HT-29 (cell line): ENCODE data around the gene HPCA. TPM values are rescaled to one million over a fixed set of nuclear protein-coding genes. Genes with fewer than 3 reads are reported as not detected.

ENCODE experiments used
- DNase-seq: peaks from one replicate; pipeline ENCODE4 v3.0.0-alpha.2; 2015; ENCODE audit warnings: low spot score
- total RNA-seq: library from RNA; depleted of rRNA; stranded (reverse); fragments of >200 nt; shearing (Covaris generic); gene quantifications from 2 replicates; pipeline ENCODE4 v1.2.3, GENCODE V29; 2014

Gene HPCA
- total RNA-seq, 1 experiment from 2014 or later = 0.79 TPM

GRCh38 chr1:32889731-32890278 is 3.5 kb downstream of the HPCA start:
- no peak for DNase-seq

GRCh38 chr1:32890516-32891240 is 4.4 kb downstream of the HPCA start:
- no peak for DNase-seq

DNA sequence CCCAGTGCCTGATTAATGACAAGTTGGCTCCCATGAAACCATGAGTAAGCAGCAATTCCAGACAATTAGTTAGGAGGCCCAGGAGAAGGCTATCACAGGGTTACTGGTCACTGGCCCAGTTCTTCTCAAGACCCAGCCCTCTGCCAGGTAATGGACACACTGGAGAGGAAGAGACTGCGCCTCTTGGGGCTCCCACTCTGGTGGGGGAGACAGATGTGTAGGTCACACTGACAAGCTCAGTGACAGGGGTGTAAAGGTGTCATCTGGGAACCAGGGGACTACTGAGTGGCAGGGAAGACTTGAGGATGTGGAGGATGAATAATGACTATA is 4.9 kb downstream of the HPCA start:
- no peak for DNase-seq

DNA sequence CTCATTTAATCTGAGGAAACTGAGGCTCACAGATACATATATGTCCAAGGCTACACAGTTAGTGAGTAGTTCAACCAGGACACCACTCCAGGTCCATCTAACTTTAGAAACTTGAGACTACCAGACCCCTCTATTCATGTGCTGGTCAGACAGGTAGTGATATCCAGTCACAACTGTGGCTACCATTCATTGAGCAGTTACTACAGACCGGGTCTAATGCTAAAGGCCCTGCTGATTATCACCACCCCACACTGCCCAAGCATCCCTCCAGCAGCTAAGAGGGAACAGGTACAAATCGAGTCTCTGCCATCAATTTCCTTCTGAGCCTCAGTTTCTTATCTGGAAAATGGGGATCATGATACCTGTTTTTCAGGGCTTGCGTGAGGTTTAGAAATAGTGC is 5.3 kb downstream of the HPCA start:
- no peak for DNase-seq

DNA sequence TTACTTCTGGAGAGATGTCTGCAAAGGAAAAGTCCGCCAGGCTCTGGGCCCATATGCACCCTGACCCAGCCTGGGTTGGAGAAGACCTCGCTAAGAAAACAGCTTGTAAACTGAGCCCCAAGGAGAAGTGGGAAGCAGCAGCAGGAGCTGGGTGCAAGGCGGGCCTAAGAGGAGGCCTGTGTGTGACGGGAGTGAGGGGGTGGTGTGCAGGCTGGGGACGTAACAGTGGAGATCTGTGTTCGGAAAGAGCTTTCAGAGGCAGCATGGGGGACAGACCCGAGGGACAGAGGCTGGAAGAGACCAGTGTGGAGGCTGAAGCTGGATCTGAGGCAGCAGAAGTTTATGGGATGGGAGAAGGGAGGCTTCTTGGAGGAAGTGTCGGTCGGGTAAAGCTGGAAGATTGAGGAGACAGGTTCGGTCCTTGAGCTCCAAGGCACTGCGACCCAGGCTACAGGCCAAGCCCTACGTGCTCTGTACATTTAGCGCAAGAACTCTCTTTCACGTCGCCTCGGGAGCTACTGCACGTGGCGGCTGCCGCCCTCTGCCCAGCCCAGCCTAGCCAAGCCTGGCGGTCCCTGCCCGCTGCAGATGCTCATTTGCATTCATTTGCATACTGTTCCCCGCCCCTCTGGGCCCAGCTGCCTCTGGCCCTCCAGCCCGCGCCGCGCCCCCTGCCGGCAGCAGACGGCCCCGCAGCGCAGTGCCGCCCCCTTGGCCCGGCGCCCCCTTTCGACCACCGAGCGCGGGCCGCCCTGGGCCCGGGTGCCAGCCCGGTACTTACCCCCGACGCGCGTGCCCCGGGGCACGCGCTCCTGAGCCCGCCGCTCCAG is 6.3 kb downstream of the HPCA start:
- peak; percentile 60 for DNase-seq

DNA sequence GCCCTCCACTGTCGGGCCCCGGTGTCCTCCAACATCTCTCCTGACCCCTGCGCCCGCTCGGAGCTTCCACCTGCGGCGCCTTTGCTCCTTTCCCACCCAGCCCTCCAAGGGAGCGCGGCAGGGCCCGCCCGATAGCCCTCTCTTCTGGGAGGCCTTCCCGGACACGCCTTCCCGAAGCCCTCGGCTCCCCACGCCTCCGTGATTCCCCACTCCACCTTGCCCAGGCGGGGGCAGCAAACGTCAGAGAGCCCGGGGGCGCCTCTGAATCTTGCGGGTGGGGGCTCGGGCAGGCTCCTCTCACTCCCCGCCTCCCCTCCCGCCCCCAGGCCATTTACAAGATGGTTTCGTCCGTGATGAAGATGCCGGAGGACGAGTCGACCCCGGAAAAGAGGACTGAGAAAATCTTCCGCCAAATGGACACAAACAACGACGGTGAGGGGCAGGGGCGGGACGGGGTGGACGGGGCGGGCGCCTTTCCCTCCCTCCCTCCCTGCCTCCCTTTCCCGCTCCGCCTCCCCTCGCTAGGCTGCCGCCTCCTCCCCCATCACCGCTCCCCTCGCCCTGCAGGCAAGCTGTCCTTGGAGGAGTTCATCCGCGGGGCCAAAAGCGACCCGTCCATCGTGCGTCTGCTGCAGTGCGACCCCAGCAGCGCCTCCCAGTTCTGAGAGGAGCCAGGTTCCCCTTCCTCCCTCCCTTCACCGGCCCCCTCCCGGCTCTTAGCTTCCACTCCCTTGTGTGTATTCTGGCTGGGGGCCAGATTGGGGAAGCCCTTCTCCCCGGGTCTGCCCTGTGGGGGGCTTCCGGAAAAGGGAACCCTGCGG is 7.1 kb downstream of the HPCA start:
- DNase-seq = peak; percentile 72

- no peak for DNase-seq
Measured at GRCh38 chr1:32894019-32894600, 7.8 kb downstream of the HPCA start.

GRCh38 chr1:32894681-32895080 is 8.4 kb downstream of the HPCA start:
- no peak for DNase-seq

- DNase-seq = no peak
Measured at GRCh38 chr1:32895325-32896215, 9.3 kb downstream of the HPCA start.

DNA sequence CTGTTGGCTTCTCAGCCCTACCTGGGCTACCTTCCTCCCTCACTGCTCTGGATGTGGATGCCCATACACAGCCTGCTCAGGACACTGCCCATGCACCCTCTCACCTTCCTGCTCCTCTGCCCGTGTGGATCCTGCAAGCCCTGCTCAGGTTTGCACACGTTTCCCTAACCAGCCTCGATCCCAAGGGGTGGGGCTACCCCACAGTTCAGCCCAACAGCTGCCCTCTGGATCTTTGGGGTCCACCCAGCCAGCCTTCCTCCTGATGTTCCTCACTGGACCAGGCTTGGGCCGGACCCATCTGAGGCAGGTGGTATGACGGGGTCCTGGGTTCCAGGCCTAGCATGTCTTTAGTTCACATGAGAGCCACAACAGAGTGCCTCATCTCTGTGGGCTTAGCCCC is 10.2 kb downstream of the HPCA start:
- DNase-seq = no peak

GRCh38 chr1:32897082-32898049 is 11.1 kb downstream of the HPCA start:
- no peak for DNase-seq

DNA sequence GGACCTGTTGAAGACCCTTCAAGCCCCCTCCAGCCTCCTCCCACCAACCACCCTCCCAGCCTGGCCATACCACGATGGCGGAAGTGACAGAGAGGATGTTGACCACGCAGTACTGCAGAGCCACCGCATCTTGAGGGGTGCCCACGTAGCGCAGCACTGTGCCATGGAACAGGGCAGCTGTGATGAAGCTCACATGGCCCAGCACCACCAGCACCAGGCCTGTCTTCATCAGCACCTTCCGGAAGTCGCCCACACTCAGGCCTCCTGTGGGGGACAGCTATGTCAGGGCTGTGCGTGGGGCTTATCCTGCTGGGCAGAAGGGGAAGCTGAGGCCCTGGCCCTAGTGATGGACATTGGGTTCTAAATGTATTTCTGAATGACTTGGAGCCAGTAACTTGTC is 11.8 kb downstream of the HPCA start:
- no peak for DNase-seq

DNA sequence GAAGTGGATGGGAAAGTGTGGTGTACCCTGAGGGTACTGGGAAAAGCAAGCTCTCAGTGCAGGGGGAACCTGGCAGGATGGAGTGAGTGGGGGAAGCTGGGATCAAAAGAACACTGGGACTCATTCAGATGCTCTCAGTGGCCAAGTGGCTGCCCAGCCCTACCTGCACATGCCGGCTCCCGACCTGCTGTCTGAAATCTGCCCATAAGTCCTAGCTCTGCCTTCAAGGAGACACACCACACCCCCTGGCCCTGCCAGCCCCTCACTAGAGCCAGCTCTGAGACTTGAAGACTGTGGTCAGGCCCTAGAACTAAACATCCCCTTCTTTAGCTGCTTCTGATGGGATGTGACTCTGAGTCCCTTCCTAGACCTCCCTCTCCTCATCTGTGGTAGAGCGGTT is 12.7 kb downstream of the HPCA start:
- DNase-seq = no peak

- no peak for DNase-seq
Measured at GRCh38 chr1:32899586-32900296, 13.4 kb downstream of the HPCA start.

DNA sequence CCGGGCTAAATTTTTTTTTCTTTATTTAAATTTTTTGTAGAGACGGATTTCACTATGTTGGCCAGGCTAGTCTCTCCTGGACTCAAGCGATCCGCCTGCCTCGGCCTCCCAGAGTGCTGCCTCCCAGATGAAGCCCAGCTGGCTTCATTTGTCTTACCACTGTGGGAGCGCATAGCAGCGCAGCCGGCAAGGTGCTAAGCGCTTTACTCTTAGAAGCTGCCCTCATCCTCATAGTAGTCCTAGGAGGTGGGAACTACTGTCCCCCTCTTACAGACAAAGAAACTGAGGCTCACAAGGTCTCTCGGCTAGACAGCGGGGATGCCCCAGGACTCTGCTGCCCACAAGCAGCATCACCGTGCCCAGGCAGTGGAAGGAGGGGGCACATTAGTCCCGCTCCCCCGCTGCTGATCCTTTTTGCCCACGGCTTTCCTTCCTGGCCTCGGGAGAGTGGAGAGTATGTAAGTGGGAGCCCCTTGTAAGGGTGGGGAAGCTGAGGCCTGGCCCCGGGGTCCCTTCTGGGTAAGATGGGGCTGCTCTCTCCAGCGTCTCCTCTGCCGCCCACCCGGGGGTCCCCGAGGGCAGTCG is 14.2 kb downstream of the HPCA start:
- DNase-seq = peak; percentile 64

GRCh38 chr1:32900956-32901822 is 14.9 kb downstream of the HPCA start, which contains the start of gene TMEM54:
Gene TMEM54 (minus strand): TSS chr1:32901389. CDS start chr1:32901238, 151 bp downstream.
- peak; percentile 78 for DNase-seq
